Endothelial cell (in vitro differentiated cells): ENCODE results near the gene PAGR1. TPM values are rescaled to one million over a fixed set of nuclear protein-coding genes. Genes with fewer than 3 reads are reported as not detected.
"Not testable (repeated sequence)": the region's sequence is repeated elsewhere in the genome, so short reads cannot be mapped to it uniquely, and the experiment has no call there.

ENCODE experiments used
- DNase-seq: peaks from one replicate; pipeline ENCODE4 v3.0.0; 2021; ENCODE audit warnings: low spot score
- H3K27ac Mint-ChIP-seq: one replicate; pipeline ENCODE4 v1.8.0; 2021; ENCODE audit warnings: mixed read lengths, inconsistent platforms; ENCODE audit not compliant: unreplicated experiment
- H3K27me3 Mint-ChIP-seq: one replicate; pipeline ENCODE4 v1.8.0; 2021; ENCODE audit warnings: mild to moderate bottlenecking, moderate library complexity, mixed read lengths, inconsistent platforms; ENCODE audit not compliant: unreplicated experiment
- H3K36me3 Mint-ChIP-seq: one replicate; pipeline ENCODE4 v1.8.0; 2021; ENCODE audit warnings: mild to moderate bottlenecking, low read depth, mixed read lengths, inconsistent platforms; ENCODE audit not compliant: unreplicated experiment
- H3K4me1 Mint-ChIP-seq: one replicate; pipeline ENCODE4 v1.8.0; 2021; ENCODE audit warnings: mild to moderate bottlenecking, mixed read lengths, inconsistent platforms; ENCODE audit not compliant: unreplicated experiment
- H3K4me3 Mint-ChIP-seq: one replicate; pipeline ENCODE4 v1.8.0; 2021; ENCODE audit warnings: mild to moderate bottlenecking, mixed read lengths, inconsistent platforms; ENCODE audit not compliant: unreplicated experiment
- H3K9me3 Mint-ChIP-seq: one replicate; pipeline ENCODE4 v1.8.0; 2021; ENCODE audit warnings: mixed read lengths, inconsistent platforms; ENCODE audit not compliant: unreplicated experiment
- total RNA-seq: library from RNA; stranded (reverse); fragmentation: NEBNext Ultra II Directional; extraction: Animal tissue kit (Norgen Biotek cat#: 25700); gene quantifications from one replicate; pipeline ENCODE4 v1.2.1, GENCODE V29; 2021; ENCODE audit not compliant: unreplicated experiment
- TF ChIP-seq, protein P1 (sequence below): fragments of 200-600 bp; sonication (generic); IDR thresholded peaks from one replicate; pipeline ENCODE4 v1.5.0; 2021; ENCODE audit warnings: antibody characterized with exemption; ENCODE audit not compliant: unreplicated experiment

PAGR1 gene
- total RNA-seq, 1 donor from 2014 or later = 38.6 TPM

DNA sequence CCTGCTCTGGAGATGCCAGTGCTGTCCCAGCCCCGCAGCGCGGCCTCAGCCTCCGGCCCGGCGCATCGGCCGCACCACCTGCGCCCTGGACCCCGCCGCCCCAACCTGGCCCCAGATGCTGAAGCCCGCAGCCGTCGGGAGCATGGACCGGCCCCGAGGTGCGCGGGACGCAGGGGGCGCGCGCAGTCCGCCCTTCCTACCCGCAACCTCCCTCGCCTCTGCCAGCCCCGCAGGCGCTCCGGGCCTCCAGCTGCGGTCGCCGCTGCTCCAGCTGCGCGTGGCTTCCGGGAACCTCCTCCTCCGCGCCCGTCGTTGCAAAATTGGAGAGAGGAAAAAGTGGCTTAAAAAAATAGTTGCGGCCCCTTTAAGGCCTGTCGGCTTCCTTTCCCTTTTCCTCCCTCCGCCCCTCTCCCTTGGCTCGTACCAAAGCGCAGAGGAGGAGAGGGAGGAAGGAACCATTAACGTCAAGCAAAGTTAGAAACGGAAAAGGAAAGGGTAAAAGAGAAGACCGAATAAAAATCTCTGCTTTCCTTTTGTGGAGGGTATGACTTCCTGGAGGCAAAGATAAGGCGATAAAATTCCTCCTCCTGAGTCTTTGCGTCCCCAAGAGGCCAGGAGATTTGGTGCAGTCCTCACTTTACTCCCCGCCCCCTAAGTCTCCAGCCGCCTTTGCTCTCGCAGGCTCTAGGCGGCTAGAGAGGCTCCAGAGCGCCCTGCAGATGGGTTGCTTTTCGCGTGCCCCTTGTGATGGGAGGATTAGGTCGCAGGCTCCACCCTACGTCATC, 47.1 kb downstream of the PAGR1 start, which contains the start of gene CDIPT:
CDIPT (minus strand) TSS at position 343 of the 785 bp plus-strand sequence. CDS start 369 bp downstream, outside the sequence.
- Mint-ChIP-seq H3K4me3 (peak within 1 kb of the TSS; percentile 97), H3K27me3 (peaks cover 13% of the 10 kb centered on the region), H3K27ac (peak within 1 kb of the TSS; percentile 98), H3K36me3 (peaks cover 11% of the 10 kb centered on the region), H3K4me1 (peaks cover 16% of the 10 kb centered on the region), H3K9me3 (no peaks in the 10 kb centered on the region)
- peak; percentile 86 for DNase-seq
- TF ChIP-seq, protein P1, sequence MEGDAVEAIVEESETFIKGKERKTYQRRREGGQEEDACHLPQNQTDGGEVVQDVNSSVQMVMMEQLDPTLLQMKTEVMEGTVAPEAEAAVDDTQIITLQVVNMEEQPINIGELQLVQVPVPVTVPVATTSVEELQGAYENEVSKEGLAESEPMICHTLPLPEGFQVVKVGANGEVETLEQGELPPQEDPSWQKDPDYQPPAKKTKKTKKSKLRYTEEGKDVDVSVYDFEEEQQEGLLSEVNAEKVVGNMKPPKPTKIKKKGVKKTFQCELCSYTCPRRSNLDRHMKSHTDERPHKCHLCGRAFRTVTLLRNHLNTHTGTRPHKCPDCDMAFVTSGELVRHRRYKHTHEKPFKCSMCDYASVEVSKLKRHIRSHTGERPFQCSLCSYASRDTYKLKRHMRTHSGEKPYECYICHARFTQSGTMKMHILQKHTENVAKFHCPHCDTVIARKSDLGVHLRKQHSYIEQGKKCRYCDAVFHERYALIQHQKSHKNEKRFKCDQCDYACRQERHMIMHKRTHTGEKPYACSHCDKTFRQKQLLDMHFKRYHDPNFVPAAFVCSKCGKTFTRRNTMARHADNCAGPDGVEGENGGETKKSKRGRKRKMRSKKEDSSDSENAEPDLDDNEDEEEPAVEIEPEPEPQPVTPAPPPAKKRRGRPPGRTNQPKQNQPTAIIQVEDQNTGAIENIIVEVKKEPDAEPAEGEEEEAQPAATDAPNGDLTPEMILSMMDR = no peak

DNA sequence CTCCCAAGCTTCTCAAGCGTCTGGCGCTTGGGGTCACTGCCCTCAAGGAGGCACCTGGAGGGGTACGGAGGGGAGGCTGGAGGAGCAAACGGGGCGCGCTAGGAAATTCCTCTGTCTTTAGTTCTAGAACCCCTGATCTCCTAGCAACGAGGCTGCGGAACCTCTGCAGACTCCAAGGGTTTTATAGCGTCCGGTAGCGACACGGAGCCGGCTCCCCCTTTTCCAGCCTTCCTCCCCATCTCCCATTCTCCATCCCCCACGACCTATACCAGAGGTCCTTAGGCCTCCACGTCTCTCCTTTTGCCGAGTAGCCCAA, 47.7 kb downstream of the PAGR1 start:
- no peak for DNase-seq
- H3K9me3 Mint-ChIP-seq = no peaks in the 10 kb centered on the region
- no peak overlapping the region for H3K27ac Mint-ChIP-seq
- peaks cover 7% of the 10 kb centered on the region for H3K36me3 Mint-ChIP-seq
- H3K4me3 Mint-ChIP-seq = peak overlapping the region; percentile 89
- H3K27me3 Mint-ChIP-seq = peaks cover 11% of the 10 kb centered on the region
- peaks cover 16% of the 10 kb centered on the region for H3K4me1 Mint-ChIP-seq
- TF ChIP-seq, protein P1 = no peak

DNA sequence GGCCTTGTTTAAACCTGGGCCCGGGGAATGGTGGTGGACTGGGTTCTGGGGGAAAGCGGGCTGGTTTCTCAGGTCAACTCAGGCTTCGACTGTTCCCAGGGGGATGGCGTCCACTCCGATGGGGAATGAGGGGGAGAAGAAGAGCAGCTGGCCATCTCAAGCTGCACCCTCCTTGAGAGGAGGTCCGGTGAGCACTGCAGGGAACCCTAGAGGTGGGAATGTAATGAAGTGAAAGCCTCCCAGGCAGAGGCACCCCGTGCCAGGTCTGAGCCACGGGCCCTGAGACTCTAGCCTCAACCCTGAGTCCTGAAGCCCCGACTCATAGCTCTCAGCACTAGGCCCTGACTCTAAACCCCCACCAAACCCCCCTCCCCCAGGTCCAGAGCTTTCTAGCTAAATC, 48.3 kb downstream of the PAGR1 start:
- no peak overlapping the region for H3K27ac Mint-ChIP-seq
- TF ChIP-seq, protein P1 = no peak
- no peak overlapping the region for H3K4me3 Mint-ChIP-seq
- H3K4me1 Mint-ChIP-seq = peaks cover 16% of the 10 kb centered on the region
- peaks cover 7% of the 10 kb centered on the region for H3K36me3 Mint-ChIP-seq
- H3K9me3 Mint-ChIP-seq = no peaks in the 10 kb centered on the region
- no peak for DNase-seq
- peaks cover 11% of the 10 kb centered on the region for H3K27me3 Mint-ChIP-seq

DNA sequence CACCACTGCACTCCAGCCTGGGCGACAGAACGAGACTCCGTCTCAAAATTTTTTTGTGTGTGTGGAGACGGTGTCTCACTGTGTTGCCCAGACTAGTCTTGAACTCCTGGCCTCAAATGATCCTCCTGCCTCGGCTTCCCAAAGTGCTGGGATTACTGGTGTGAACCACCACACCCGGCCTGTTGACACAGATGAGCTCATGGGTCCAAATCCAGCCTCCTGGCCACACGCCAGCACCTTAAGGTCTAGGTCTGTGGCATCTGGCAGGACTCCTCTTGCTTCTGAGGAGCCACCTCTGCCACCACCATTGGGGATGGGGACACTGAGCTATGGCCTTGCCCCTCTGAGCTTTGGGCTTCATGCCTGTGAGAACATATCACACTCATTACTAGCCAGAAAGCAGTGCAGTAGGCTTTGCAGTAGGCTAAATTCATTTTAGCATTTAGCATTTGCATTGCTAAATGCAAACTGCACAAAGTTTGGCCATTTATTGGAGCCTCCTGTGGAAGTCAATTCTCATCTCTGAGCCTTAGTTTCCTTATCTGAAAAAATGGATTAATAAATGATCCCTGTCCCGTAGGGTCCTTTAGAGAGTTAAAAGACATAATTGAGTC, 52.6 kb downstream of the PAGR1 start:
- no peaks in the 10 kb centered on the region for H3K4me1 Mint-ChIP-seq
- H3K27me3 Mint-ChIP-seq = peaks cover 4% of the 10 kb centered on the region
- no peak overlapping the region for H3K27ac Mint-ChIP-seq
- no peak for DNase-seq
- H3K9me3 Mint-ChIP-seq = no peaks in the 10 kb centered on the region
- TF ChIP-seq, protein P1 = no peak
- H3K4me3 Mint-ChIP-seq = no peak overlapping the region
- no peaks in the 10 kb centered on the region for H3K36me3 Mint-ChIP-seq

DNA sequence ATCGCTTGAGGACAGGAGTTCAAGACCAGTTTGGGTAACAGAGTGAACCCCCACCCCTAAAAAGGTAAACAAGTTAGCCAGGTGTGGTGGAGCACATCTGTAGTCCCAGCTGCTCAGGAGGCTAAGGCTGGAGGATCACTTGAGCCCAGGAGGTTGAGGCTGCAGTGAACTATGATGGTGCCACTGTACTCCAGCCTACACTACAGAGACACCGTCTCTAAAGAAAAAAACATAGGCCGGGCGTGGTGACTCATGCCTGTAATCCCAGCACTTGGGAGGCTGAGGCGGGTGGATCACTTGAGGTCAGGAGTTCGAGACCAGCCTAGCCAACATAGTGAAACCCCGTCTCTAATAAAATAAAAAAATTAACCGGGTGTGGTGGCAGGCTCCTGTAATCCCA, 53.1 kb downstream of the PAGR1 start:
- not testable (repeated sequence) for H3K36me3 Mint-ChIP-seq, H3K4me3 Mint-ChIP-seq, H3K27me3 Mint-ChIP-seq, H3K4me1 Mint-ChIP-seq, H3K27ac Mint-ChIP-seq, DNase-seq, H3K9me3 Mint-ChIP-seq

Other genes with a start within 250 kb of the PAGR1 start
- gene SPN, start 152.9 kb upstream of the PAGR1 start, total RNA-seq = 1.5 TPM
- 30.4 TPM for gene QPRT, start 137.0 kb upstream of the PAGR1 start, total RNA-seq
- not detected for gene C16orf54, start 70.2 kb upstream of the PAGR1 start, total RNA-seq
- gene ZG16, start 37.9 kb upstream of the PAGR1 start, total RNA-seq = not detected
- 40.7 TPM for gene KIF22, start 25.4 kb upstream of the PAGR1 start, total RNA-seq
- gene MAZ, start 9.6 kb upstream of the PAGR1 start, total RNA-seq = 407 TPM
- gene PRRT2, start 4.0 kb upstream of the PAGR1 start, total RNA-seq = 15.0 TPM
- 2.0 TPM for gene MVP, start 4.3 kb downstream of the PAGR1 start, total RNA-seq
- 85.0 TPM for gene CDIPT, start 47.1 kb downstream of the PAGR1 start, total RNA-seq
- gene SEZ6L2, start 83.4 kb downstream of the PAGR1 start, total RNA-seq = 34.2 TPM
- 3.0 TPM for gene ASPHD1, start 84.3 kb downstream of the PAGR1 start, total RNA-seq
- gene KCTD13, start 110.1 kb downstream of the PAGR1 start, total RNA-seq = 25.8 TPM
- gene TMEM219, start 145.9 kb downstream of the PAGR1 start, total RNA-seq = 217 TPM
- gene TAOK2, start 157.7 kb downstream of the PAGR1 start, total RNA-seq = 178 TPM
- 5.2 TPM for gene HIRIP3, start 179.5 kb downstream of the PAGR1 start, total RNA-seq
- 94.4 TPM for gene INO80E, start 180.1 kb downstream of the PAGR1 start, total RNA-seq
- 7.4 TPM for gene DOC2A, start 194.9 kb downstream of the PAGR1 start, total RNA-seq
- gene C16orf92, start 207.0 kb downstream of the PAGR1 start, total RNA-seq = not detected
- 1.4 TPM for gene TLCD3B, start 215.1 kb downstream of the PAGR1 start, total RNA-seq
- 551 TPM for gene ALDOA, start 249.6 kb downstream of the PAGR1 start, total RNA-seq